Activated naive CD4-positive, alpha-beta T cell treated with anti-CD3 and anti-CD28 coated beads, Interleukin-2, amount 50 U/mL, for 24 hours (primary cell): ENCODE measurements around the gene TMCO4.

ENCODE experiments used
- H3K27ac Mint-ChIP-seq: one replicate; pipeline ENCODE4 v1.8.0; 2021; ENCODE audit warnings: mild to moderate bottlenecking, mixed read lengths
- H3K27me3 Mint-ChIP-seq: one replicate; pipeline ENCODE4 v1.8.0; 2021; ENCODE audit warnings: mixed read lengths
- H3K36me3 Mint-ChIP-seq: one replicate; pipeline ENCODE4 v1.8.0; 2021; ENCODE audit warnings: mixed read lengths
- H3K4me1 Mint-ChIP-seq: one replicate; pipeline ENCODE4 v1.8.0; 2021; ENCODE audit warnings: mixed read lengths
- H3K4me3 Mint-ChIP-seq: one replicate; pipeline ENCODE4 v1.8.0; 2021; ENCODE audit warnings: mild to moderate bottlenecking, mixed read lengths
- H3K9me3 Mint-ChIP-seq: one replicate; pipeline ENCODE4 v1.8.0; 2021; ENCODE audit warnings: mixed read lengths

TMCO4 gene

DNA sequence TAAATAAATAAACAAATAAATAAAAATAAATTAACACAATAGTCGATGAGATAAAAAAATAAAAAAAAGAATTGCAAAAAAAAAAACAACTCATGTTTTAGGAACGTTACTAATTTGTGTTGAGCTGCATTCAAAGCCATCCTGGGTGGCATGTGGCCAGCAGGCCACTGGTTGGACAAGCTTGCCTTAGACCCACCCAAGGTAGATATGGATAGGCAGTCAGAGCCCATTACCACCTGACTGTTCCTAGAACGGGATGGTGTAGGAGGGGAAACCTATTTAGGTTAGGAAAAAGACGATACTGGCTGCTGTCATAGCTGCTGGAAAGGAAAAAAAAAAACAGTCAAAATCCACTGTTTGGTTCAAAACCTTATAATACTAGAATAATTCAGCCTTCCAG lies 94.3 kb downstream of the TMCO4 start:
- H3K9me3 Mint-ChIP-seq, result no peaks in the 10 kb centered on the region
- peaks cover 2% of the 10 kb centered on the region for H3K36me3 Mint-ChIP-seq
- no peak overlapping the region for H3K4me3 Mint-ChIP-seq
- H3K4me1 Mint-ChIP-seq, result peaks cover 30% of the 10 kb centered on the region
- no peak overlapping the region for H3K27ac Mint-ChIP-seq
- no peaks in the 10 kb centered on the region for H3K27me3 Mint-ChIP-seq

GRCh38 chr1:19704247-19705113 lies 95.2 kb downstream of the TMCO4 start:
- H3K9me3 Mint-ChIP-seq, result no peaks in the 10 kb centered on the region
- H3K27ac Mint-ChIP-seq, result no peak overlapping the region
- no peaks in the 10 kb centered on the region for H3K27me3 Mint-ChIP-seq
- peaks cover 5% of the 10 kb centered on the region for H3K36me3 Mint-ChIP-seq
- H3K4me3 Mint-ChIP-seq, result no peak overlapping the region
- H3K4me1 Mint-ChIP-seq, result peaks cover 27% of the 10 kb centered on the region

DNA sequence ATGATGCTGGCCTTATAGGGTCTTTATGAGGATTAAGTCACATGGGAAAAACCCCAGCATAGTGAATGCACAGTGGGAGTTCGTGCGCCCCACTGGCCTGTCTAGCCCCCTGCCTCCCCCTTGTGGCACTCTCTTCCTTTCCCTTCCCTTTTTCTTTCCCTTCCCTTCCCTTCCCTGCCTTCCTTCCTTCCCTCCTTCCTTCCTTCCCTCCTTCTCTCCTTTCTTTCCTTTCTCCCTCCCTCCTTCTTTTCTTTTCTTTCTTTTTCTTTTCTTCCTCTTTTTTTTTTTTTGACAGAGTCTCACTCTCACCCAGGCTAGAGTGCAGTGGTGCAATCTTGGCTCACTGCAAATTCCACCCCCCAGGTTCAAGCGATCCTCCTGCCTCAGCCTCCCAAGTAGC lies 96.4 kb downstream of the TMCO4 start:
- Mint-ChIP-seq H3K9me3 (no peaks in the 10 kb centered on the region), H3K27me3 (no peaks in the 10 kb centered on the region), H3K4me1 (peaks cover 22% of the 10 kb centered on the region), H3K36me3 (peaks cover 5% of the 10 kb centered on the region), H3K4me3 (no peak overlapping the region), H3K27ac (no peak overlapping the region)

GRCh38 chr1:19700079-19700777 lies 99.5 kb downstream of the TMCO4 start:
- Mint-ChIP-seq H3K4me3 (no peak overlapping the region), H3K27me3 (no peaks in the 10 kb centered on the region), H3K36me3 (peaks cover 5% of the 10 kb centered on the region), H3K9me3 (no peaks in the 10 kb centered on the region), H3K27ac (no peak overlapping the region), H3K4me1 (peaks cover 22% of the 10 kb centered on the region)

DNA sequence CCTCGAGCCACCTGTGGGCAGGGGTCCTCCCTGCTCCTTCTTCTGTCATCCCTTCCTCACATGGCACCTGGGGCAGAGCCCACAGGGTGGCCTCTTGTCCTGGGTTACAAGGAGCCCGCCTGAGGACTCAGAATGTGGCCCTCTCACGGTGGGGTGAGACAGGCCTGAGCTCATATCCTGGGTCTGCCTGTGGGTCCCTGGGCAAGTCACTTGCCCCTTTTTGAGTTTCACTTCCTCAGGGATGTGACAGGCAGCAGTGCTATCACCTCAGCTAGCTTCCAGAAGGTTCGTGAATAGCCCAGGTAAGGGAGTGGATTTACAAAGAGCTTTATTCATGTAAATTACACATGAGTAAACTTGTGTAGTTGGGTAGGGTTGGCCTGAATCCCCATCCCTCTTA lies 101.5 kb downstream of the TMCO4 start:
- no peaks in the 10 kb centered on the region for H3K9me3 Mint-ChIP-seq
- H3K27me3 Mint-ChIP-seq, result no peaks in the 10 kb centered on the region
- no peak overlapping the region for H3K4me3 Mint-ChIP-seq
- H3K4me1 Mint-ChIP-seq, result peaks cover 5% of the 10 kb centered on the region
- H3K27ac Mint-ChIP-seq, result no peak overlapping the region
- H3K36me3 Mint-ChIP-seq, result peaks cover 5% of the 10 kb centered on the region

DNA sequence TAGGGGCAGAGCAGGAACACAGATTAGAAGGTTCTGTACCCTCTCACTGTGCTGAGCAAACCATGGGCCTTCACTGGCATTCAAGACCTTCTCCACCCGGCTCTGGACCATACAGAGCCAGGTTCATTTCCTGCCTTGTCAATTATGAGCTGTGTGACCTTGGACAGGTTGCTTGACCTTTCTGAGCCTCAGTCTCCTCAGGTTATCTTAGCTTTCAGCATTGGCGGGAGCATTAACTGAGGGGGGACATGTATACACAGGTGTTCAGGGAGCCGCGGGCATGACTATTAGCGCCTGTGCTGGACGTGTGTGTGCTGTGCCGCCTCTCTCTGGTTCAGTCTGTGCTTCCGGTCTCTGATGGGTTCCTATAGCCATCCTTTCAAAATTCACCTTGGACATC lies 102.9 kb downstream of the TMCO4 start:
- Mint-ChIP-seq H3K27ac (no peak overlapping the region), H3K4me1 (no peaks in the 10 kb centered on the region), H3K27me3 (no peaks in the 10 kb centered on the region), H3K36me3 (peaks cover 8% of the 10 kb centered on the region), H3K9me3 (no peaks in the 10 kb centered on the region), H3K4me3 (no peak overlapping the region)

DNA sequence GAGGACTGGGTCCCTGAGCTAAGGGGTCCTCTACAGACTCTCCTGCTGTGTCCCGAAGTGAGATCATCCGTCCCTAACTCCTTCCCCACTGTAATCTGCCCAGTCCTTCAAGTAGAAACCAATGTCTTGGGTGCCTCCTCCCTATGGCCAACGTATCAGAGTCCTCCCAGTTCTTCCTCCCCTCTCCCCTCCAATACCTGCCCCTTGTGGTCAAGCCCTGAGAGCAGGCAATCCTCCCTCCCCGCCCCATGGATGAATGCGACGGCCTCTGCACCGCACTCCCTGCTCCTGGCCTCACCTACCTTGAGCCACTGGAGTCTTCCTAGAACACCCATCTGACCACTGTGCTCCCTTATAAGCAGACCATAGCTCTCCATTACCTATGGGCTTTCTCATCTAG lies 103.9 kb downstream of the TMCO4 start:
- Mint-ChIP-seq H3K27me3 (no peaks in the 10 kb centered on the region), H3K36me3 (peaks cover 14% of the 10 kb centered on the region), H3K27ac (no peak overlapping the region)

GRCh38 chr1:19694298-19694697 lies 105.4 kb downstream of the TMCO4 start:
- no peak overlapping the region for H3K4me3 Mint-ChIP-seq
- H3K36me3 Mint-ChIP-seq, result peaks cover 14% of the 10 kb centered on the region
- H3K27me3 Mint-ChIP-seq, result no peaks in the 10 kb centered on the region
- peaks cover 20% of the 10 kb centered on the region for H3K4me1 Mint-ChIP-seq
- no peak overlapping the region for H3K27ac Mint-ChIP-seq
- H3K9me3 Mint-ChIP-seq, result no peaks in the 10 kb centered on the region

More for the DNA sequence above, 103.9 kb downstream of the TMCO4 start:
- no peak overlapping the region for H3K4me3 Mint-ChIP-seq
- H3K4me1 Mint-ChIP-seq, result peaks cover 8% of the 10 kb centered on the region
- H3K9me3 Mint-ChIP-seq, result no peaks in the 10 kb centered on the region

- peaks cover 14% of the 10 kb centered on the region for H3K36me3 Mint-ChIP-seq
- H3K27ac Mint-ChIP-seq, result no peak overlapping the region
- H3K9me3 Mint-ChIP-seq, result no peaks in the 10 kb centered on the region
- peaks cover 53% of the 10 kb centered on the region for H3K4me1 Mint-ChIP-seq
- H3K4me3 Mint-ChIP-seq, result no peak overlapping the region
- H3K27me3 Mint-ChIP-seq, result no peaks in the 10 kb centered on the region
Observed at GRCh38 chr1:19690342-19690741, 109.4 kb downstream of the TMCO4 start.

DNA sequence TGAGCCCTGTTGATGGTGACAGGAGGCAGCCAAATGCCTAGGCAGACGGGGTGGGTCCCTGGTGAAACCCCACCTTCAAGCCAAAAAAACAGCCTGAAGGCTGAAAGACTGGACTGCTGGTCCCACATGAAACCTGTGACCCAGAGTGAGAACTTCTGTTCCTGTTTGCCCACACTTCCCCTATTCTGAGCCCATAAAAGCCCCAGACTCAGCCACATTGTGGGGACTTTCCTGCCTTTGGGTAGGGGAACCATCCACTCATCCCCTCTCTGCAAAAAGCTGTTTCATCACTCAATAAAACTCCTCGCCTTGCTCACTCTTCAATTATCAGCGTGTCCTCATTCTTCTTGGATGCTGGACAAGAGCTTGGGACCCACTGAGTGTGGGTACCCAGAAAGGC lies 109.9 kb downstream of the TMCO4 start:
- no peak overlapping the region for H3K4me3 Mint-ChIP-seq
- no peaks in the 10 kb centered on the region for H3K9me3 Mint-ChIP-seq

GRCh38 chr1:19689085-19689757 lies 110.5 kb downstream of the TMCO4 start:
- Mint-ChIP-seq H3K27ac (peak overlapping the region; percentile 92), H3K4me1 (peaks cover 53% of the 10 kb centered on the region), H3K9me3 (no peaks in the 10 kb centered on the region), H3K36me3 (peaks cover 16% of the 10 kb centered on the region), H3K4me3 (no peak overlapping the region), H3K27me3 (no peaks in the 10 kb centered on the region)

More for the DNA sequence above, 109.9 kb downstream of the TMCO4 start:
- Mint-ChIP-seq H3K36me3 (peaks cover 14% of the 10 kb centered on the region), H3K27me3 (no peaks in the 10 kb centered on the region), H3K27ac (no peak overlapping the region), H3K4me1 (peaks cover 53% of the 10 kb centered on the region)

- Mint-ChIP-seq H3K27ac (peak overlapping the region; percentile 92), H3K4me3 (peak overlapping the region; percentile 17), H3K9me3 (no peaks in the 10 kb centered on the region), H3K36me3 (peaks cover 16% of the 10 kb centered on the region), H3K4me1 (peaks cover 53% of the 10 kb centered on the region), H3K27me3 (no peaks in the 10 kb centered on the region)
Observed at GRCh38 chr1:19688041-19688842, 111.5 kb downstream of the TMCO4 start.

DNA sequence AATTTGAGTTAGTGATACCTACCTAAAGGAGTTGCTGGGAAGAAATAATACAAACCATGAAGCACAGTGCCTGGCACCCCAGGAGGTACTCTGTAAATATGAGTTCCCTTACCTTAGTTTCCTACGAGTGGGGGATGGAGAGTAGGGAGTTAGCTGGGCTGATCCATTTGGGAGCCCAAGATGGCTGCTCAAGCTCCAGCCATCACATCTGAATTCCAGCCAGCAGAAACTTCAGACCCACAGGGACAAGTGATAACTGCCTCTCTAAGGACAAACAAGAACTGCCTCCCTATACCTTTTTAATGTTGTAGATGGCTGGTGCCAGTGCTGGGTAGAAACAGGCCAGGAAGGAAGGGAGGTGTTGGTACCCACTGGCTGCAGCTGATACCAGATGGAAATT lies 112.3 kb downstream of the TMCO4 start:
- H3K27ac Mint-ChIP-seq, result peak overlapping the region; percentile 92
- no peak overlapping the region for H3K4me3 Mint-ChIP-seq
- peaks cover 53% of the 10 kb centered on the region for H3K4me1 Mint-ChIP-seq
- H3K27me3 Mint-ChIP-seq, result no peaks in the 10 kb centered on the region
- H3K36me3 Mint-ChIP-seq, result peaks cover 16% of the 10 kb centered on the region
- no peaks in the 10 kb centered on the region for H3K9me3 Mint-ChIP-seq

DNA sequence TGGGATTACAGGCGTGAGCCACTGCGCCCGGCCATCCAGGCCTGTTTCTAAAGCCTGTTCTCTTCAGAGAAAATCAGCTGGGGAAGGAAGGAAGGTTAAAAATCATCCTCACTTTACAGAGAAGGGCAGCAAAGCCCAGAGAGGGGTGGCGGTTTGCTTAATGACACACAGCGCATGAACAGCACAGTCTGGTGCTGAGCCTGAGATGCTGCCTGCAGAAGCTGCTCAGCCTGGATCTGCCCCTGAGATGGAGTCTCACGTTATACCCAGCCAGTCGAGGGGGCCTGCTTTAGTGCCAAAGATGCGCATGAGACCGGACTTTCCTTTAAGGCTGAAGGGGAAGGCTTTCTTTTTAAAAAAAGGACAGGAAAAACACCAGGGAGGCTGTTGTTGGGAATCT lies 113.7 kb downstream of the TMCO4 start:
- Mint-ChIP-seq H3K27ac (no peak overlapping the region), H3K9me3 (no peaks in the 10 kb centered on the region), H3K36me3 (peaks cover 10% of the 10 kb centered on the region), H3K4me1 (peaks cover 48% of the 10 kb centered on the region), H3K4me3 (no peak overlapping the region), H3K27me3 (no peaks in the 10 kb centered on the region)

DNA sequence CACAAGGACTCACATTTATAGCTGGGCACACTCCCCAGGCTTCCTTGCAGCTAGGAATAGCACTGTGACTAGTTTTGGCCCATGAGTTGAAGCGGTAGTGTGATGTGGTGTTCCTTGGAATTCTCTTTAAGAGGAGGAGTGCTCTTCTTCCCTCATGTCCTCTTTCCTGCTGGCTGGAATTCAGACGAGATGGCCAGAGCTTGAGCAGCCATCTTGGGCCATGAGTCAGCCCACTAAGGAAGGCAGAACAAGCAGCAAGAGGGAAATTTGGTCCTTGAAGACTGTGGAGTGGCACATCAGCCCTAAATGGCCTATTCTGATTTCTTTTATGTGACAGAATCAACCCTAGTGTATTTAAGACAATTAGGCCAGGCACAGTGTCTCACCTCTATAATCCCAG lies 115.0 kb downstream of the TMCO4 start:
- peaks cover 36% of the 10 kb centered on the region for H3K4me1 Mint-ChIP-seq
- H3K36me3 Mint-ChIP-seq, result peaks cover 5% of the 10 kb centered on the region
- H3K27me3 Mint-ChIP-seq, result no peaks in the 10 kb centered on the region
- no peak overlapping the region for H3K4me3 Mint-ChIP-seq
- H3K27ac Mint-ChIP-seq, result no peak overlapping the region
- H3K9me3 Mint-ChIP-seq, result no peaks in the 10 kb centered on the region
